Breast epithelium (tissue), 4 donors: ENCODE measurements around the gene ARID5B. TPM values are rescaled to one million over a fixed set of nuclear protein-coding genes. Genes with fewer than 3 reads are reported as not detected.
"Not testable (repeated sequence)": the region's sequence is repeated elsewhere in the genome, so short reads cannot be mapped to it uniquely, and the experiment has no call there.

Source experiments
- DNase-seq, 2 donors: peaks; one replicate each; pipeline ENCODE4 v3.0.0-alpha.2; 2019; ENCODE audit warnings: low spot score in 2 of 2
- H3K27ac ChIP-seq, 2 donors: fragments of 200-600 bp; sonication (generic) in 1 of 2; one replicate each; pipeline ENCODE4 v1.5.1; 2016 to 2019; ENCODE audit warnings: mild to moderate bottlenecking in 1 of 2
- H3K27me3 ChIP-seq, 2 donors: fragments of 200-600 bp; sonication (generic) in 1 of 2; one replicate each; pipeline versions ENCODE4 v1.5.1 to v1.6.0; 2017 to 2019; ENCODE audit warnings: control low read depth in 1 of 2, mild to moderate bottlenecking in 1 of 2
- H3K36me3 ChIP-seq: fragments of 200-600 bp; one replicate; pipeline ENCODE4 v1.5.1; 2019
- H3K4me1 ChIP-seq, 2 donors: fragments of 200-600 bp; sonication (generic); one replicate each; pipeline ENCODE4 v1.5.1; 2016 to 2019; ENCODE audit warnings: control low read depth in 1 of 2
- H3K4me3 ChIP-seq, 3 donors: fragments of 200-600 bp; sonication (generic); 1 replicate in 2 of 3; 2 replicates in 1 of 3; pipeline ENCODE4 v1.5.1; 2016 to 2019; ENCODE audit warnings: mild to moderate bottlenecking in 3 of 3, moderate library complexity in 2 of 3
- H3K9me3 ChIP-seq, 2 donors: fragments of 200-600 bp; sonication (generic) in 1 of 2; one replicate each; pipeline ENCODE4 v1.5.1; 2016 to 2019; ENCODE audit warnings: control low read depth in 1 of 2
- POLR2A ChIP-seq: fragments of 450-650 bp; IDR thresholded peaks from one replicate; pipeline ENCODE4 v1.6.1; 2016; ENCODE audit warnings: antibody characterized with exemption, mild to moderate bottlenecking, moderate library complexity
- POLR2AphosphoS5 ChIP-seq, 3 donors: sonication (generic); formaldehyde crosslinking; IDR thresholded peaks; one replicate each; pipeline ENCODE4 v1.6.1; 2017; ENCODE audit warnings: antibody characterized with exemption in 3 of 3
- intact Hi-C: fragments of 100-400 bp; cut with DNase I; formaldehyde crosslinking; loops from one replicate; pipeline ENCODE4 v1.15.1; 2023; ENCODE audit warnings: low total_unique reads
- total RNA-seq, 3 donors: library from RNA; depleted of rRNA; stranded (reverse); fragments of >200 nt; gene quantifications; one replicate each; pipeline ENCODE4 v1.1.0, GENCODE V29; 2016
- TF ChIP-seq, protein P1 (sequence below), 3 donors: fragments of 450-650 bp; IDR thresholded peaks; one replicate each; pipeline ENCODE4 v1.5.1; 2016 to 2017; ENCODE audit warnings: antibody characterized with exemption in 3 of 3, mild to moderate bottlenecking in 3 of 3, moderate library complexity in 3 of 3

ARID5B gene
- total RNA-seq, 3 donors from 2014 or later: 89.5 to 166 (median 125) TPM

DNA sequence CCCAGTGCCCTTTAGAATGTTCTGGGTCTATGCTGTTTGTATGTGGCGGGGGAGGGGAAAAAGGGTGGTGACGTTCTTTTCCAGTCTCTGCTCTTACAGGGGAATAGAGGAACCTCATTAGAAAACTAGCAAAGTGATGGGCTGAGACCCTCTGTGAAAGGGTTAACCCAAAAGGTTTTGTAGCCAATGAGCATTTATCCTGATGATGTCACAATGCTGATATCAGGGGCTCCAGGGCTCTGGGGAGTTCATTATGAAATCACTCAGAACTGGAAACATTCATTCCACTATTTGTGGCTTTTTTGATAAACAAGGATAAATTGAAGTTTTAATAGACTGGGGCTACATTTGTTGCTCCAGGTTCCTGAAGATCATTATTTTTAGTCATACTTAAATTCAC lies 71.7 kb downstream of the ARID5B start:
- Histone ChIP-seq H3K9me3 (no peaks in the 10 kb centered on the region), H3K36me3 (no peaks in the 10 kb centered on the region), H3K27me3 (no peaks in the 10 kb centered on the region), H3K4me3 (no peak overlapping the region), H3K4me1 (peaks cover 0 to 4% of the 10 kb centered on the region in 2 donors), H3K27ac (peak overlapping the region in 1 of 2 donors; percentile 1)
- TF ChIP-seq POLR2A (no peak), POLR2AphosphoS5 (IDR thresholded peaks at IDR 0.05) (no peak)
- TF ChIP-seq, protein P1, sequence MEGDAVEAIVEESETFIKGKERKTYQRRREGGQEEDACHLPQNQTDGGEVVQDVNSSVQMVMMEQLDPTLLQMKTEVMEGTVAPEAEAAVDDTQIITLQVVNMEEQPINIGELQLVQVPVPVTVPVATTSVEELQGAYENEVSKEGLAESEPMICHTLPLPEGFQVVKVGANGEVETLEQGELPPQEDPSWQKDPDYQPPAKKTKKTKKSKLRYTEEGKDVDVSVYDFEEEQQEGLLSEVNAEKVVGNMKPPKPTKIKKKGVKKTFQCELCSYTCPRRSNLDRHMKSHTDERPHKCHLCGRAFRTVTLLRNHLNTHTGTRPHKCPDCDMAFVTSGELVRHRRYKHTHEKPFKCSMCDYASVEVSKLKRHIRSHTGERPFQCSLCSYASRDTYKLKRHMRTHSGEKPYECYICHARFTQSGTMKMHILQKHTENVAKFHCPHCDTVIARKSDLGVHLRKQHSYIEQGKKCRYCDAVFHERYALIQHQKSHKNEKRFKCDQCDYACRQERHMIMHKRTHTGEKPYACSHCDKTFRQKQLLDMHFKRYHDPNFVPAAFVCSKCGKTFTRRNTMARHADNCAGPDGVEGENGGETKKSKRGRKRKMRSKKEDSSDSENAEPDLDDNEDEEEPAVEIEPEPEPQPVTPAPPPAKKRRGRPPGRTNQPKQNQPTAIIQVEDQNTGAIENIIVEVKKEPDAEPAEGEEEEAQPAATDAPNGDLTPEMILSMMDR (IDR thresholded peaks at IDR 0.05): no peak
- DNase-seq: no peak
- intact Hi-C loops: no loop called here

DNA sequence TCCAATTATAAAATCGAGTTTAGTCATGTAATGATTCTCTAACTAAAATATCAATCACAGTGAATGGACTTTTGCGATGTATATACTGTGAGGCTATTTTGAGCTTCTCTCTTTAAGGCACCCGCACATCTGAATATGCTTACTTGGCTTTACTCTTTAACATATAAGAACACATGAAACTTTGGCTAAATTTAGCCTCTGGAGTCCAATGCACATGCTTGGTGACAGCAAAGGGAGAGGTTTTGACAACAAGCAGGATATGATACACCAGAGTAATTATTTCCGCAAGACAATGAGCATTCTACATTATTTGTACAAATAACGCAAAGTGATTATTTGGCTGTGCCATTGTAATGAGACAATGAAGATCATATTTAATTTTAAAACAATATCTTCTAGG lies 72.4 kb downstream of the ARID5B start:
- intact Hi-C loops: no loop called here
- no peak for DNase-seq
- peak overlapping the region; percentile 1 to 53 for H3K27ac ChIP-seq
- H3K27me3 ChIP-seq: no peaks in the 10 kb centered on the region
- no peaks in the 10 kb centered on the region for H3K9me3 ChIP-seq
- H3K4me3 ChIP-seq: no peak overlapping the region
- peaks cover 0 to 4% of the 10 kb centered on the region in 2 donors for H3K4me1 ChIP-seq
- TF ChIP-seq, protein P1 (IDR thresholded peaks at IDR 0.05): no peak
- TF ChIP-seq POLR2A: no peak
- no peak for TF ChIP-seq POLR2AphosphoS5 (IDR thresholded peaks at IDR 0.05)
- H3K36me3 ChIP-seq: no peaks in the 10 kb centered on the region

DNA sequence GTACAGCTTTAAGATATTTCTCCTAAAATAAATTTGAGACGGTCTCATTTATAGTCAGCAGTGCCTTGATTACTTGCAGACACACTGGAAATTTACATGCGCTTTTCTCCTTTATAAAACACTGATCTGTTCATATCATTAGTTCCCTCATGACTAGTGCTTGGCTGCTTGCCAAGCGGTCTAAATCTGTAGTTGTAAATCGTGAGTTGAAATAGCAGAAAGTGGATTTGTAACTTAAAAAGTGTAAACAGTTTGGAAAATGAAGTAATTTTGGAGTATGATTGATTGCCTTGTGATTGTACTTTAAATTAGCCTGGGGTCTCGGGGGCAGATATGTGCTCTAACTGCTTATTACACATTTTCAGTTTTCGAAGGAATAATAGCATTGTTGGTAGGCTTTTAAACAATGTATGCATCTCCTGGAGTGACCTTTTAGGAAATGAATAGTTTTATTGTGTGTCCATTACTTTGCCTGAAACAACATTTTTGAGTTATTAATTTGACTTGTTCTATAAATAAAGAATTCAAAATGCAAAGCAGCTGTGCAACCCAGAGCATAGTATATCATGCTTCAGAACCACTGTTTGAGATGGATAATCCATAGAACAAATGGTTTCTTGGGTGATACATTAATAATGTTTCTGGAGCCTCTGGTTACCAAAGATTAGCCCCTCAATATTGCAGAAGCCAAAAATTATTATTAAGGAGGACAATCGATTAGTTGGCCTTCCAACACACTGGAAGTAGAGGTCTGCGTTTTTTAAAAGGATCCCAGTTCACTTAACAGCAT lies 73.3 kb downstream of the ARID5B start:
- H3K9me3 ChIP-seq: no peaks in the 10 kb centered on the region
- TF ChIP-seq POLR2A (no peak), POLR2AphosphoS5 (IDR thresholded peaks at IDR 0.05) (no peak)
- TF ChIP-seq, protein P1 (IDR thresholded peaks at IDR 0.05): no peak
- intact Hi-C loops: no loop called here
- H3K27ac ChIP-seq: peak overlapping the region; percentile 46 to 53
- H3K27me3 ChIP-seq: no peaks in the 10 kb centered on the region
- H3K4me3 ChIP-seq: no peak overlapping the region
- H3K36me3 ChIP-seq: no peaks in the 10 kb centered on the region
- H3K4me1 ChIP-seq: peaks cover 0 to 4% of the 10 kb centered on the region in 2 donors
- no peak for DNase-seq

DNA sequence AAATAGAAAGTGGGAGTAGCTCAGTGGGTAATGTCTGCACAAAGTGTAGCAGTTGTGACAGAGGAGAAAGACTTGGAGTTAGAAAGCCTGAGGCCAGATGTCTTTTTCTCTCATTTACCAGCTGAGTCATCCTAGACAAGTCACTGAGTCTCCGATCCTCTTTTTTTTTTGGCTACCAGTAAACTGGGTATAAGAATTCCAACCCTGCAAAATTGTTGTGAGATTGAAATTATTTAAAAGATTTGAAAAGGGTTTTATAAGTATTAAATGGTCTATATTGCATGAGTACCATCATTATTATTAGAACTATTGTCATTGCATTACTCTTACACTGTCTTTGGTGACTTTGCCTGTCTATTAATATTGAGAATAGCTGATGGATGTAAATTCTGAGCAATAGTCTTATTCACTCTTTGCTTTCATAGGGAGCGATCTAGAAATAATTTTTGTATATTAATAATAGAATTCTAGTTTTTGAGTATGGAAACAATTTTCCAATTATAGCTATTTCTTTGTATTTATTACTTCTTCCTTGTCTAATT lies 74.0 kb downstream of the ARID5B start:
- Histone ChIP-seq H3K27ac (peak overlapping the region; percentile 46 to 53), H3K4me1 (peaks cover 0 to 4% of the 10 kb centered on the region in 2 donors), H3K27me3 (no peaks in the 10 kb centered on the region), H3K4me3 (no peak overlapping the region), H3K9me3 (no peaks in the 10 kb centered on the region), H3K36me3 (no peaks in the 10 kb centered on the region)
- intact Hi-C loops: no loop called here
- TF ChIP-seq, protein P1 (IDR thresholded peaks at IDR 0.05): no peak
- no peak for DNase-seq

DNA sequence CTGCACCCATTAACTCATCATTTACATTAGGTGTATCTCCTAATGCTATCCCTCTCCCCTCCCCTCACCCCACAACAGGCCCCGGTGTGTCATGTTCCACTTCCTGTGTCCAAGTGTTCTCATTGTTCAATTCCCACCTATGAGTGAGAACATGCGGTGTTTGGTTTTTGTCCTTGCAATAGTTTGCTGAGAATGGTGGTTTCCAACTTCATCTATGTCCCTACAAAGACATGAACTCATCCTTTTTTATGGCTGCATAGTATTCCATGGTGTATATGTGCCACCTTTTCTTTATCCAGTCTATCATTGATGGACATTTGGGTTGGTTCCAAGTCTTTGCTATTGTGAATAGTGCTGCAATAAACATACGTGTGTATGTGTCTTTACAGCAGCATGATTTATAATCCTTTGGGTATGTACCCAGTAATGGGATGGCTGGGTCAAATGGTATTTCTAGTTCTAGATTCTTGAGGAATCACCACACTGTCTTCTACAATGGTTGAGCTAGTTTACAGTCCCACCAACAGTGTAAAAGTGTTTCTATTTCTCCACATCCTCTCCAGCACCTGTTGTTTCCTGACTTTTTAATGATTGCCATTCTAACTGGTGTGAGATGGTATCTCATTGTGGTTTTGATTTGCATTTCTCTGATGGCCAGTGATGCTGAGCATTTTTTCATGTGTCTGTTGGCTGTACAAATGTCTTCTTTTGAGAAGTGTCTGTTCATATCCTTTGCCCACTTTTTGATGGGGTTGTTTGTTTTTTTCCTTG lies 75.6 kb downstream of the ARID5B start:
- H3K4me3 ChIP-seq, intact Hi-C loops, H3K9me3 ChIP-seq, DNase-seq, H3K27me3 ChIP-seq, H3K27ac ChIP-seq, H3K4me1 ChIP-seq, H3K36me3 ChIP-seq: not testable (repeated sequence)
